Thyroid gland (tissue), 4 donors: Measurements from ENCODE around the gene BRINP1.

Experiments
- POLR2A ChIP-seq, 2 donors: fragments of 450-650 bp; IDR thresholded peaks; one replicate each; pipeline ENCODE4 v1.6.1; 2017; ENCODE audit warnings: antibody characterized with exemption in 2 of 2, mild to moderate bottlenecking in 2 of 2, moderate library complexity in 1 of 2
- TF ChIP-seq, protein P1 (sequence below), 6 experiments: fragments of 200-600 bp in 3 of 6; fragments of 450-650 bp in 3 of 6; sonication (generic) in 3 of 6; IDR thresholded peaks; one replicate each; pipeline ENCODE4 v1.5.1; 2016 to 2019; ENCODE audit warnings: antibody characterized with exemption in 6 of 6, mild to moderate bottlenecking in 2 of 6, inconsistent platforms in 1 of 6, moderate library complexity in 1 of 6

GRCh38 chr9:119391878-119392277 is 22.6 kb upstream of the BRINP1 start:
- TF ChIP-seq, protein P1, sequence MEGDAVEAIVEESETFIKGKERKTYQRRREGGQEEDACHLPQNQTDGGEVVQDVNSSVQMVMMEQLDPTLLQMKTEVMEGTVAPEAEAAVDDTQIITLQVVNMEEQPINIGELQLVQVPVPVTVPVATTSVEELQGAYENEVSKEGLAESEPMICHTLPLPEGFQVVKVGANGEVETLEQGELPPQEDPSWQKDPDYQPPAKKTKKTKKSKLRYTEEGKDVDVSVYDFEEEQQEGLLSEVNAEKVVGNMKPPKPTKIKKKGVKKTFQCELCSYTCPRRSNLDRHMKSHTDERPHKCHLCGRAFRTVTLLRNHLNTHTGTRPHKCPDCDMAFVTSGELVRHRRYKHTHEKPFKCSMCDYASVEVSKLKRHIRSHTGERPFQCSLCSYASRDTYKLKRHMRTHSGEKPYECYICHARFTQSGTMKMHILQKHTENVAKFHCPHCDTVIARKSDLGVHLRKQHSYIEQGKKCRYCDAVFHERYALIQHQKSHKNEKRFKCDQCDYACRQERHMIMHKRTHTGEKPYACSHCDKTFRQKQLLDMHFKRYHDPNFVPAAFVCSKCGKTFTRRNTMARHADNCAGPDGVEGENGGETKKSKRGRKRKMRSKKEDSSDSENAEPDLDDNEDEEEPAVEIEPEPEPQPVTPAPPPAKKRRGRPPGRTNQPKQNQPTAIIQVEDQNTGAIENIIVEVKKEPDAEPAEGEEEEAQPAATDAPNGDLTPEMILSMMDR (IDR thresholded peaks at IDR 0.05): no peak
- TF ChIP-seq POLR2A (IDR thresholded peaks at IDR 0.05): no peak
